A673 (cell line): Measurements from ENCODE around the gene TBXAS1.
"Not testable (repeated sequence)": the region's sequence is repeated elsewhere in the genome, so short reads cannot be mapped to it uniquely, and the experiment has no call there.

Source experiments
- EZH2 ChIP-seq: fragments of 200-600 bp; sonication (generic); IDR thresholded peaks from 2 replicates; pipeline ENCODE4 v1.6.1; 2017; ENCODE audit warnings: borderline replicate concordance, low read depth, mild to moderate bottlenecking, mixed read lengths, antibody characterized with exemption, low read length; ENCODE audit not compliant: poor library complexity, severe bottlenecking
- TF ChIP-seq, protein P1 (sequence below): fragments of 300-800, 200-600 bp; sonication (generic); conservative IDR thresholded peaks from 2 replicates; pipeline ENCODE4 v1.5.1; 2017; ENCODE audit warnings: low read depth, mild to moderate bottlenecking, antibody characterized with exemption, low read length, moderate library complexity, mixed read lengths

DNA sequence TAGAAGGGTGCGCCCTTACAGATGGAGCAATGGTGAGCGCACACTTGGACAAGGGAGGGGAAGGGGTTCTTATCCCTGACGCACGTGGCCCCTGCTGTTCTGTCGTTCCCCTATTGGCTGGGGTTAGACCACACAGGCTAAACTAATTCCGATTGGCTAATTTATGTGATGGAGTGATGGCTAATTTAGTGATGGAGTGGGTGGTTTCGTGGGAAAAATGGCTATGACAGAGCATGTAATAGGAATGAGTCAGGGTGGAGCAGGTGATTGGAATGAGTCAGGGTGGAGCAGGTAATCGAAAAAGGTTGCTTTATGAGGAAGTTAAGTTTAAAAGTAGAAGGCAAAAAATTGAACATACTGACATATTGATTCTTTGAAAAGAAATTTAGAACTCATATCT lies 100.2 kb downstream of the TBXAS1 start:
- TF ChIP-seq, protein P1, sequence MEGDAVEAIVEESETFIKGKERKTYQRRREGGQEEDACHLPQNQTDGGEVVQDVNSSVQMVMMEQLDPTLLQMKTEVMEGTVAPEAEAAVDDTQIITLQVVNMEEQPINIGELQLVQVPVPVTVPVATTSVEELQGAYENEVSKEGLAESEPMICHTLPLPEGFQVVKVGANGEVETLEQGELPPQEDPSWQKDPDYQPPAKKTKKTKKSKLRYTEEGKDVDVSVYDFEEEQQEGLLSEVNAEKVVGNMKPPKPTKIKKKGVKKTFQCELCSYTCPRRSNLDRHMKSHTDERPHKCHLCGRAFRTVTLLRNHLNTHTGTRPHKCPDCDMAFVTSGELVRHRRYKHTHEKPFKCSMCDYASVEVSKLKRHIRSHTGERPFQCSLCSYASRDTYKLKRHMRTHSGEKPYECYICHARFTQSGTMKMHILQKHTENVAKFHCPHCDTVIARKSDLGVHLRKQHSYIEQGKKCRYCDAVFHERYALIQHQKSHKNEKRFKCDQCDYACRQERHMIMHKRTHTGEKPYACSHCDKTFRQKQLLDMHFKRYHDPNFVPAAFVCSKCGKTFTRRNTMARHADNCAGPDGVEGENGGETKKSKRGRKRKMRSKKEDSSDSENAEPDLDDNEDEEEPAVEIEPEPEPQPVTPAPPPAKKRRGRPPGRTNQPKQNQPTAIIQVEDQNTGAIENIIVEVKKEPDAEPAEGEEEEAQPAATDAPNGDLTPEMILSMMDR = not testable (repeated sequence)
- TF ChIP-seq EZH2 = not testable (repeated sequence)
